Type B pancreatic cell (in vitro differentiated cells): Measurements from ENCODE around the gene BATF. TPM values are rescaled to one million over a fixed set of nuclear protein-coding genes. Genes with fewer than 3 reads are reported as not detected.

ENCODE experiments used
- DNase-seq: peaks from one replicate; pipeline ENCODE4 v3.0.0; 2021; ENCODE audit warnings: mixed read lengths; ENCODE audit not compliant: unreplicated experiment; ENCODE audit errors: extremely low spot score
- H3K27ac Mint-ChIP-seq: 2 replicates; pipeline ENCODE4 v1.8.0; 2021; ENCODE audit warnings: mild to moderate bottlenecking, mixed read lengths
- H3K27me3 Mint-ChIP-seq: 2 replicates; pipeline ENCODE4 v1.8.0; 2021; ENCODE audit warnings: mixed read lengths
- H3K36me3 Mint-ChIP-seq: 2 replicates; pipeline ENCODE4 v1.8.0; 2021; ENCODE audit warnings: mixed read lengths
- H3K4me1 Mint-ChIP-seq: one replicate; pipeline ENCODE4 v1.8.0; 2021; ENCODE audit warnings: mixed read lengths; ENCODE audit not compliant: unreplicated experiment
- H3K4me3 Mint-ChIP-seq: 2 replicates; pipeline ENCODE4 v1.8.0; 2021; ENCODE audit warnings: mild to moderate bottlenecking, mixed read lengths
- H3K9me3 Mint-ChIP-seq: 2 replicates; pipeline ENCODE4 v1.8.0; 2021; ENCODE audit warnings: mixed read lengths
- CTCF ChIP-seq: fragments of 200-600 bp; sonication (generic); conservative IDR thresholded peaks from 2 replicates; pipeline ENCODE4 v1.5.0; 2021; ENCODE audit warnings: antibody characterized with exemption, mild to moderate bottlenecking
- total RNA-seq: library from RNA; stranded (reverse); gene quantifications from 2 replicates; pipeline ENCODE4 v1.2.1, GENCODE V29; 2021; ENCODE audit warnings: low replicate concordance

Gene BATF
- total RNA-seq, 1 donor from 2014 or later, result 2.6 TPM

- DNase-seq, result no peak
- no peak overlapping the region for H3K4me3 Mint-ChIP-seq
- peaks cover 3% of the 10 kb centered on the region for H3K27me3 Mint-ChIP-seq
- peaks cover 5% of the 10 kb centered on the region for H3K9me3 Mint-ChIP-seq
- H3K36me3 Mint-ChIP-seq, result no peaks in the 10 kb centered on the region
- H3K27ac Mint-ChIP-seq, result peak overlapping the region; percentile 88
- peaks cover 17% of the 10 kb centered on the region for H3K4me1 Mint-ChIP-seq
- TF ChIP-seq CTCF, result no peak
Measured at GRCh38 chr14:75519826-75520728, 2.2 kb upstream of the BATF start.

GRCh38 chr14:75520852-75521251 lies 1.4 kb upstream of the BATF start:
- Mint-ChIP-seq H3K4me1 (peaks cover 13% of the 10 kb centered on the region), H3K27me3 (peaks cover 3% of the 10 kb centered on the region), H3K27ac (peak overlapping the region; percentile 88), H3K36me3 (no peaks in the 10 kb centered on the region), H3K4me3 (peak overlapping the region; percentile 10), H3K9me3 (peaks cover 5% of the 10 kb centered on the region)
- no peak for TF ChIP-seq CTCF
- no peak for DNase-seq

- peaks cover 5% of the 10 kb centered on the region for H3K9me3 Mint-ChIP-seq
- peaks cover 9% of the 10 kb centered on the region for H3K4me1 Mint-ChIP-seq
- TF ChIP-seq CTCF, result no peak
- H3K4me3 Mint-ChIP-seq, result peak overlapping the region; percentile 56
- H3K27ac Mint-ChIP-seq, result peak overlapping the region; percentile 88
- H3K27me3 Mint-ChIP-seq, result peaks cover 3% of the 10 kb centered on the region
- H3K36me3 Mint-ChIP-seq, result no peaks in the 10 kb centered on the region
- no peak for DNase-seq
Measured at GRCh38 chr14:75521415-75522199, 662 bp upstream of the BATF start.

GRCh38 chr14:75522983-75523318 lies 682 bp downstream of the BATF start:
- H3K4me1 Mint-ChIP-seq, result peaks cover 9% of the 10 kb centered on the region
- no peak for DNase-seq
- TF ChIP-seq CTCF, result no peak
- peaks cover 3% of the 10 kb centered on the region for H3K27me3 Mint-ChIP-seq
- peak overlapping the region; percentile 88 for H3K27ac Mint-ChIP-seq
- no peak overlapping the region for H3K4me3 Mint-ChIP-seq
- no peaks in the 10 kb centered on the region for H3K36me3 Mint-ChIP-seq
- H3K9me3 Mint-ChIP-seq, result peaks cover 5% of the 10 kb centered on the region

GRCh38 chr14:75523771-75524171 lies 1.5 kb downstream of the BATF start:
- Mint-ChIP-seq H3K27me3 (peaks cover 3% of the 10 kb centered on the region), H3K9me3 (peaks cover 5% of the 10 kb centered on the region), H3K36me3 (no peaks in the 10 kb centered on the region), H3K4me3 (no peak overlapping the region), H3K4me1 (peaks cover 9% of the 10 kb centered on the region), H3K27ac (peak overlapping the region; percentile 88)
- DNase-seq, result no peak
- no peak for TF ChIP-seq CTCF
